ENCODE data around the gene TP73.

DNA sequence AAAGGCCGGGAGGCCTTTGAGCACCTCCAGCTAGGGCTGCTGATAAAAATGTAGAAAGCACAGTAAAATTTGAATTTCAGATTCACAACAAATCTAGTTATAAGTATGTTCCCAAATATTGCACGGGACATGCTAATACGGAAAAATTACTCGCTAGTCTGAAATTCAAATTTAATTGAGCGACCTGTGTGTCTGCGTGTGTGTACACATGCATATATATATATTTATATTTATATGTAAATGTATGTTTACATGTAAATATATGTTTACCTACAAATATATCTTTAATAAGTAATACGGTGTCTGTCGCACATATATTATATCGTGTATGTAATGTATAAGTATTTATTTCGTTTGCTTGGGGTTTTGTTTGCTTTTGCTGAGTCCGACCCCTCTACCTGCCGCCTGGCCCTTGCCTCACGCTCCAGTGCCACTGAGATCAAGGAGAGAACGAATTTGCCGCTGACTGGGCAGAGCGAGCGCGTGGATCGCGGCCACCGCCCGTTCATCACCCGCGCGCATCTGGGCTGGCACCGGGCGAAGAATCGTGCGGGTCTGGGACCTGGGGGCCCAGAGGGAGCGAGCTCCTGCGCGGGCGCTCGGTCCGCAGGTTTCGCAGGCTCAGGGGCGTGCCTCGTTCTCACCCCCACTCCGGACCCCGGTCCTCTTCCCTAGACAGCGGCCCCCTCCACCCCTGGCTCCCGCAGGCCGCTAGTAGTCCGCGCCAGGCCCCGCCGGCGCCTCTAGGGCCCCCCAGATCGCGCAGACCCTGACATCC lies 1.9 kb upstream of the TP73 start:
- TF ChIP-seq, protein P1, sequence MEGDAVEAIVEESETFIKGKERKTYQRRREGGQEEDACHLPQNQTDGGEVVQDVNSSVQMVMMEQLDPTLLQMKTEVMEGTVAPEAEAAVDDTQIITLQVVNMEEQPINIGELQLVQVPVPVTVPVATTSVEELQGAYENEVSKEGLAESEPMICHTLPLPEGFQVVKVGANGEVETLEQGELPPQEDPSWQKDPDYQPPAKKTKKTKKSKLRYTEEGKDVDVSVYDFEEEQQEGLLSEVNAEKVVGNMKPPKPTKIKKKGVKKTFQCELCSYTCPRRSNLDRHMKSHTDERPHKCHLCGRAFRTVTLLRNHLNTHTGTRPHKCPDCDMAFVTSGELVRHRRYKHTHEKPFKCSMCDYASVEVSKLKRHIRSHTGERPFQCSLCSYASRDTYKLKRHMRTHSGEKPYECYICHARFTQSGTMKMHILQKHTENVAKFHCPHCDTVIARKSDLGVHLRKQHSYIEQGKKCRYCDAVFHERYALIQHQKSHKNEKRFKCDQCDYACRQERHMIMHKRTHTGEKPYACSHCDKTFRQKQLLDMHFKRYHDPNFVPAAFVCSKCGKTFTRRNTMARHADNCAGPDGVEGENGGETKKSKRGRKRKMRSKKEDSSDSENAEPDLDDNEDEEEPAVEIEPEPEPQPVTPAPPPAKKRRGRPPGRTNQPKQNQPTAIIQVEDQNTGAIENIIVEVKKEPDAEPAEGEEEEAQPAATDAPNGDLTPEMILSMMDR (IDR thresholded peaks at IDR 0.05) = no peak
- TF ChIP-seq POLR2A (IDR thresholded peaks at IDR 0.05) = no peak
